ENCODE data around the gene CDH4.

Gene CDH4

GRCh38 chr20:61539706-61540360, 287.8 kb downstream of the CDH4 start:
- TF ChIP-seq REST (IDR thresholded peaks at IDR 0.05; ENCODE audit: insufficient read depth in 1 of 2, low read depth in 2 of 2, low read length in 2 of 2) (no peak), FOXP2 (optimal IDR thresholded peaks at IDR 0.05; ENCODE audit: borderline replicate concordance, extremely low read depth, extremely low read length, insufficient read depth) (no peak), TAF1 (IDR thresholded peaks at IDR 0.05; ENCODE audit: borderline replicate concordance, insufficient read depth, low read length) (no peak), SIN3A (IDR thresholded peaks at IDR 0.05; ENCODE audit: borderline replicate concordance, insufficient read depth, low read length) (no peak), POLR2AphosphoS5 (IDR thresholded peaks at IDR 0.05; ENCODE audit: low read depth, low read length) (no peak)

- TF ChIP-seq POLR2AphosphoS5 (IDR thresholded peaks at IDR 0.05; ENCODE audit: low read depth, low read length), result no peak; the same call in 1 of the 2 replicates
- no peak for TF ChIP-seq REST (IDR thresholded peaks at IDR 0.05; ENCODE audit: insufficient read depth in 1 of 2, low read depth in 2 of 2, low read length in 2 of 2)
- TF ChIP-seq FOXP2 (optimal IDR thresholded peaks at IDR 0.05; ENCODE audit: borderline replicate concordance, extremely low read depth, extremely low read length, insufficient read depth), result no peak
- no peak for TF ChIP-seq SIN3A (IDR thresholded peaks at IDR 0.05; ENCODE audit: borderline replicate concordance, insufficient read depth, low read length)
- TF ChIP-seq TAF1 (IDR thresholded peaks at IDR 0.05; ENCODE audit: borderline replicate concordance, insufficient read depth, low read length), result no peak
Measured at GRCh38 chr20:61541537-61541936, 289.5 kb downstream of the CDH4 start.

GRCh38 chr20:61543086-61543485, 291.0 kb downstream of the CDH4 start:
- TF ChIP-seq REST (IDR thresholded peaks at IDR 0.05; ENCODE audit: insufficient read depth in 1 of 2, low read depth in 2 of 2, low read length in 2 of 2) (no peak), TAF1 (IDR thresholded peaks at IDR 0.05; ENCODE audit: borderline replicate concordance, insufficient read depth, low read length) (no peak), FOXP2 (optimal IDR thresholded peaks at IDR 0.05; ENCODE audit: borderline replicate concordance, extremely low read depth, extremely low read length, insufficient read depth) (no peak), SIN3A (IDR thresholded peaks at IDR 0.05; ENCODE audit: borderline replicate concordance, insufficient read depth, low read length) (no peak), POLR2AphosphoS5 (IDR thresholded peaks at IDR 0.05; ENCODE audit: low read depth, low read length) (no peak)

- TF ChIP-seq POLR2AphosphoS5 (IDR thresholded peaks at IDR 0.05; ENCODE audit: low read depth, low read length), result no peak
- TF ChIP-seq TAF1 (IDR thresholded peaks at IDR 0.05; ENCODE audit: borderline replicate concordance, insufficient read depth, low read length), result no peak
- TF ChIP-seq FOXP2 (optimal IDR thresholded peaks at IDR 0.05; ENCODE audit: borderline replicate concordance, extremely low read depth, extremely low read length, insufficient read depth), result no peak
- TF ChIP-seq SIN3A (IDR thresholded peaks at IDR 0.05; ENCODE audit: borderline replicate concordance, insufficient read depth, low read length), result no peak
- TF ChIP-seq REST (IDR thresholded peaks at IDR 0.05; ENCODE audit: insufficient read depth in 1 of 2, low read depth in 2 of 2, low read length in 2 of 2), result no peak
Measured at GRCh38 chr20:61543931-61544745, 292.1 kb downstream of the CDH4 start.

Data from PFSK-1 (cell line).